Measurements from ENCODE around the gene MRPL2. TPM values are rescaled to one million over a fixed set of nuclear protein-coding genes. Genes with fewer than 3 reads are reported as not detected.

The MRPL2 gene
- total and polyA plus RNA-seq, 4 donors, result 19.6 to 73.9 (median 44.7) TPM

- Histone ChIP-seq H3K4me3 (ENCODE audit: low read depth in 1 of 3, low read length in 3 of 3) (peak overlapping the region; percentile 38 to 70 (median 60)), H3K36me3 (ENCODE audit: control insufficient read depth in 4 of 4, insufficient read depth in 3 of 4, low read depth in 1 of 4, low read length in 3 of 4) (peaks cover 2 to 48% (median 25%) of the 10 kb centered on the region in 4 donors), H3K4me1 (ENCODE audit: control insufficient read depth in 4 of 4, insufficient read depth in 4 of 4, low read length in 3 of 4) (peaks cover 3 to 36% (median 23%) of the 10 kb centered on the region in 4 donors), H3K27ac (ENCODE audit: low read depth in 1 of 2, low read length in 2 of 2) (peak overlapping the region in 1 of 2 donors; percentile 55), H3K27me3 (ENCODE audit: control insufficient read depth in 4 of 4, insufficient read depth in 4 of 4, low read length in 3 of 4) (no peaks in the 10 kb centered on the region), H3K9me3 (ENCODE audit: control insufficient read depth in 4 of 4, low read length in 3 of 4) (no peaks in the 10 kb centered on the region), H3K9ac (ENCODE audit: low read depth in 1 of 2, low read length in 2 of 2) (peak overlapping the region; percentile 36 to 42)
- WGBS, result 7% methylated on average over 25 of the region's 25 CpGs
- no peak for DNase-seq (ENCODE audit: low spot score)
- no peak for TF ChIP-seq HNF4A (conservative IDR thresholded peaks at IDR 0.05)
Measured at GRCh38 chr6:43013097-43013842, 46.0 kb downstream of the MRPL2 start.

GRCh38 chr6:43012364-43012763, 46.9 kb downstream of the MRPL2 start:
- no peak overlapping the region for H3K27ac ChIP-seq (ENCODE audit: low read depth in 1 of 2, low read length in 2 of 2)
- no peaks in the 10 kb centered on the region for H3K9me3 ChIP-seq (ENCODE audit: control insufficient read depth in 4 of 4, low read length in 3 of 4)
- H3K4me3 ChIP-seq (ENCODE audit: low read depth in 1 of 3, low read length in 3 of 3), result no peak overlapping the region
- DNase-seq (ENCODE audit: low spot score), result no peak
- TF ChIP-seq REST (IDR thresholded peaks at IDR 0.05), result no peak
- TF ChIP-seq CTCF (IDR thresholded peaks at IDR 0.05; ENCODE audit: low read depth, low read length, missing input control), result no peak
- TF ChIP-seq GABPA (IDR thresholded peaks at IDR 0.05 in 1 of 2, conservative IDR thresholded peaks at IDR 0.05 in 1 of 2), result no peak
- no peak for TF ChIP-seq FOXA1 (IDR thresholded peaks at IDR 0.05)
- no peak for TF ChIP-seq YY1 (IDR thresholded peaks at IDR 0.05)
- no peak for TF ChIP-seq HNF4G (IDR thresholded peaks at IDR 0.05)
- TF ChIP-seq JUND (IDR thresholded peaks at IDR 0.05), result no peak
- no peak overlapping the region for H3K9ac ChIP-seq (ENCODE audit: low read depth in 1 of 2, low read length in 2 of 2)
- H3K36me3 ChIP-seq (ENCODE audit: control insufficient read depth in 4 of 4, insufficient read depth in 3 of 4, low read depth in 1 of 4, low read length in 3 of 4), result peaks cover 2 to 48% (median 24%) of the 10 kb centered on the region in 4 donors
- WGBS, result 90% methylated on average over 6 of the region's 6 CpGs
- peaks cover 3 to 36% (median 23%) of the 10 kb centered on the region in 4 donors for H3K4me1 ChIP-seq (ENCODE audit: control insufficient read depth in 4 of 4, insufficient read depth in 4 of 4, low read length in 3 of 4)
- no peaks in the 10 kb centered on the region for H3K27me3 ChIP-seq (ENCODE audit: control insufficient read depth in 4 of 4, insufficient read depth in 4 of 4, low read length in 3 of 4)

- H3K27ac ChIP-seq (ENCODE audit: low read depth in 1 of 2, low read length in 2 of 2), result no peak overlapping the region
- no peak overlapping the region for H3K4me3 ChIP-seq (ENCODE audit: low read depth in 1 of 3, low read length in 3 of 3)
- H3K9ac ChIP-seq (ENCODE audit: low read depth in 1 of 2, low read length in 2 of 2), result no peak overlapping the region
- TF ChIP-seq FOXA1 (IDR thresholded peaks at IDR 0.05) (no peak), FOXA2 (IDR thresholded peaks at IDR 0.05) (no peak), NR2F2 (IDR thresholded peaks at IDR 0.05) (no peak), RXRA (IDR thresholded peaks at IDR 0.05) (no peak), GABPA (IDR thresholded peaks at IDR 0.05 in 1 of 2, conservative IDR thresholded peaks at IDR 0.05 in 1 of 2) (no peak), CTCF (IDR thresholded peaks at IDR 0.05; ENCODE audit: low read depth, low read length, missing input control) (no peak), EGR1 (IDR thresholded peaks at IDR 0.05; ENCODE audit: low read depth in 2 of 2) (no peak), SP1 (IDR thresholded peaks at IDR 0.05) (no peak), MAX (IDR thresholded peaks at IDR 0.05) (no peak), REST (IDR thresholded peaks at IDR 0.05) (no peak), YY1 (IDR thresholded peaks at IDR 0.05) (no peak), HNF4G (IDR thresholded peaks at IDR 0.05) (no peak), RAD21 (IDR thresholded peaks at IDR 0.05) (no peak)
- H3K9me3 ChIP-seq (ENCODE audit: control insufficient read depth in 4 of 4, low read length in 3 of 4), result no peaks in the 10 kb centered on the region
- H3K36me3 ChIP-seq (ENCODE audit: control insufficient read depth in 4 of 4, insufficient read depth in 3 of 4, low read depth in 1 of 4, low read length in 3 of 4), result peaks cover 2 to 51% (median 31%) of the 10 kb centered on the region in 4 donors
- WGBS, result 91% methylated on average over 6 of the region's 6 CpGs
- H3K4me1 ChIP-seq (ENCODE audit: control insufficient read depth in 4 of 4, insufficient read depth in 4 of 4, low read length in 3 of 4), result peaks cover 3 to 30% (median 23%) of the 10 kb centered on the region in 4 donors
- no peaks in the 10 kb centered on the region for H3K27me3 ChIP-seq (ENCODE audit: control insufficient read depth in 4 of 4, insufficient read depth in 4 of 4, low read length in 3 of 4)
- DNase-seq (ENCODE audit: low spot score), result no peak
Measured at GRCh38 chr6:43011207-43011606, 48.0 kb downstream of the MRPL2 start.

Data from liver (tissue), 9 donors.